Thyroid gland (tissue), 4 donors: ENCODE data around the gene NNT. TPM values are rescaled to one million over a fixed set of nuclear protein-coding genes. Genes with fewer than 3 reads are reported as not detected.
"Not testable (repeated sequence)": the region's sequence is repeated elsewhere in the genome, so short reads cannot be mapped to it uniquely, and the experiment has no call there.

ENCODE experiments used
- DNase-seq, 2 donors: peaks; one replicate each; pipeline ENCODE4 v3.0.0-alpha.2; 2019
- H3K27ac ChIP-seq, 3 donors: fragments of 200-600 bp; sonication (generic); 1 replicate in 2 of 3; 2 replicates in 1 of 3; pipeline ENCODE4 v1.5.1; 2016 to 2019; ENCODE audit warnings: mild to moderate bottlenecking in 1 of 3, moderate library complexity in 1 of 3
- H3K27me3 ChIP-seq: fragments of 200-600 bp; sonication (generic); one replicate; pipeline ENCODE4 v1.5.1; 2019
- H3K36me3 ChIP-seq, 2 donors: fragments of 200-600 bp; sonication (generic); one replicate each; pipeline ENCODE4 v1.5.1; 2016 to 2019
- H3K4me1 ChIP-seq, 2 donors: fragments of 200-600 bp; sonication (generic); one replicate each; pipeline ENCODE4 v1.5.1; 2017 to 2019
- H3K4me3 ChIP-seq, 3 donors: fragments of 200-600 bp; sonication (generic); replicated peaks in 1 of 3; 1 replicate in 2 of 3; 2 replicates in 1 of 3; pipeline ENCODE4 v1.5.1; 2016; ENCODE audit warnings: mild to moderate bottlenecking in 1 of 3
- H3K9me3 ChIP-seq: fragments of 200-600 bp; sonication (generic); one replicate; pipeline ENCODE4 v1.5.1; 2017
- POLR2A ChIP-seq, 2 donors: fragments of 450-650 bp; IDR thresholded peaks; one replicate each; pipeline ENCODE4 v1.6.1; 2017; ENCODE audit warnings: antibody characterized with exemption in 2 of 2, mild to moderate bottlenecking in 2 of 2, moderate library complexity in 1 of 2
- WGBS, 2 donors: methylation state at CpG; one replicate each; pipeline ENCODE4 v1.1.5; 2017; 5-methylcytosine and 5-hydroxymethylcytosine counted together
- intact Hi-C: fragments of 100-400 bp; cut with DNase I; formaldehyde crosslinking; loops from one replicate; pipeline ENCODE4 v1.15.1; 2023
- total RNA-seq, 4 donors: library from RNA; depleted of rRNA; stranded (reverse); fragments of >200 nt; gene quantifications; one replicate each; pipeline ENCODE4 v1.2.3, GENCODE V29; 2016
- TF ChIP-seq, protein P1 (sequence below), 6 experiments: fragments of 200-600 bp in 3 of 6; fragments of 450-650 bp in 3 of 6; sonication (generic) in 3 of 6; IDR thresholded peaks; one replicate each; pipeline ENCODE4 v1.5.1; 2016 to 2019; ENCODE audit warnings: antibody characterized with exemption in 6 of 6, mild to moderate bottlenecking in 2 of 6, inconsistent platforms in 1 of 6, moderate library complexity in 1 of 6

NNT gene
- total RNA-seq, 4 donors from 2014 or later: 95.7 to 125 (median 104) TPM

DNA sequence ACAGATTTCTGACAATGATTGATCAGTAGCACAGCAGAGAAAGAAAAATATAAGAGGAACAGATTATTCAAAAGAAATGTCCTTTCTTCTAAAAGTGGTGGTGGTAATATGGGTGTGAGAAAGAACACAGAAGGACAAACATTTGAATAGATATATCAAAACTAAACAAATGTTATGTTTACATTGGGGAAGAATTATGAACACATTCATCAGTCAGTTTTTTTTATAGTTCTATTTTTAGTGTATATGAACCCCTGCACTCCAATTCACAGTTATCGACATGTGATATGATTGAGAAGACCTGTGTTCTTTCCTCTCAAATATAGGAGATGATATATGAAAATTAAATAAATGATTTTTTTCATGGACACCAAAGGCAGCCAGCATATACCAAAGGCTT is 128.6 kb downstream of the NNT start:
- no peaks in the 10 kb centered on the region for H3K36me3 ChIP-seq
- H3K27me3 ChIP-seq: no peaks in the 10 kb centered on the region
- no peaks in the 10 kb centered on the region for H3K4me1 ChIP-seq
- no peak for DNase-seq
- H3K9me3 ChIP-seq: no peaks in the 10 kb centered on the region
- TF ChIP-seq, protein P1, sequence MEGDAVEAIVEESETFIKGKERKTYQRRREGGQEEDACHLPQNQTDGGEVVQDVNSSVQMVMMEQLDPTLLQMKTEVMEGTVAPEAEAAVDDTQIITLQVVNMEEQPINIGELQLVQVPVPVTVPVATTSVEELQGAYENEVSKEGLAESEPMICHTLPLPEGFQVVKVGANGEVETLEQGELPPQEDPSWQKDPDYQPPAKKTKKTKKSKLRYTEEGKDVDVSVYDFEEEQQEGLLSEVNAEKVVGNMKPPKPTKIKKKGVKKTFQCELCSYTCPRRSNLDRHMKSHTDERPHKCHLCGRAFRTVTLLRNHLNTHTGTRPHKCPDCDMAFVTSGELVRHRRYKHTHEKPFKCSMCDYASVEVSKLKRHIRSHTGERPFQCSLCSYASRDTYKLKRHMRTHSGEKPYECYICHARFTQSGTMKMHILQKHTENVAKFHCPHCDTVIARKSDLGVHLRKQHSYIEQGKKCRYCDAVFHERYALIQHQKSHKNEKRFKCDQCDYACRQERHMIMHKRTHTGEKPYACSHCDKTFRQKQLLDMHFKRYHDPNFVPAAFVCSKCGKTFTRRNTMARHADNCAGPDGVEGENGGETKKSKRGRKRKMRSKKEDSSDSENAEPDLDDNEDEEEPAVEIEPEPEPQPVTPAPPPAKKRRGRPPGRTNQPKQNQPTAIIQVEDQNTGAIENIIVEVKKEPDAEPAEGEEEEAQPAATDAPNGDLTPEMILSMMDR (IDR thresholded peaks at IDR 0.05): no peak
- no peak for TF ChIP-seq POLR2A (IDR thresholded peaks at IDR 0.05)
- H3K27ac ChIP-seq: no peak overlapping the region
- intact Hi-C loops: no loop called here
- 88 to 98% methylated on average over 1 of the region's 1 CpG for WGBS, 2 donors
- H3K4me3 ChIP-seq: no peak overlapping the region

DNA sequence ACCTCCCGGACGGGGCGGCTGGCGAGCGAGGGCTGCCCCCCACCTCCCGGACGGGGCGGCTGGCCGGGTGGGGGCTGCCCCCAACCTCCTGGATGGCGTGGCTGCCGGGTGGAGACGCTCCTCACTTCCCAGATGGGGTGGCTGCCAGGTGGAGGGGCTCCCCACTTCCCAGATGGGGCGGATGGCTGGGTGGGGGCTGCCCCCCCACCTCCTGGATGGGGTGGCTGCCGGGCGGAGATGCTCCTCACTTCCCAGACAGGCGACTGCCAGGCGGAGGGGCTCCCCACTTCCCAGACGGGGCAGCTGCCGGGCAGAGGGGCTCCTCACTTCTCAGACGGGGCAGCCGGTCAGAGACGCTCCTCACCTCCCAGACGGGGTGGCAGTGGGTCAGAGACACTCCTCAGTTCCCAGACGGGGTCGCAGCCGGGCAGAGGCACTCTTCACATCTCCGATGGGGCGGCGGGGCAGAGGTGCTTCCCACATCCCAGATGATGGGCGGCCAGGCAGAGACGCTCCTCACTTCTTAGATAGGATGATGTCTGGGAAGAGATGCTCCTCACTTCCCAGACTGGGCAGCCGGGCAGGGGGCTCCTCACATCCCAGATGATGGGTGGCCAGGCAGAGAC is 143.1 kb downstream of the NNT start:
- H3K4me3 ChIP-seq, H3K9me3 ChIP-seq, H3K36me3 ChIP-seq, intact Hi-C loops, H3K27me3 ChIP-seq, DNase-seq, H3K4me1 ChIP-seq, H3K27ac ChIP-seq: not testable (repeated sequence)
- WGBS, 2 donors: 96 to 100% methylated on average over 5 to 10 of the region's 32 CpGs

DNA sequence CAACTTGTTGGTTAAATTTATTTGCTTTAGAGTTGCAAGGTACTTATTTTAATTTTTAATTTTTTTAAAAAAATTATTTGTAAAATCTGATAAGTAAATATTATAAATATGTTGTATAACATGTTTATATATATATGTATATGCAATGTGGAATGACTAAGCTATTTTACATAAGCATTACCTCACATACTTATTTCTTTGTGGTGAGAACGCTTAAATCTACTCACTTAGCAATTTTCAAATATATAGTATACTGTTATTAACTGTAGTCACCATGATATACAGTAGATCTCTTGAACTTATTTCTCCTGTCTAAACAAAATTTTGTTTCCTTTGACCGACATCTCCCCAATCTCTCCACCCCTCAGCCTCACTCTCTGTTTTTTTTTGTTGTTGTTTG is 147.8 kb downstream of the NNT start:
- intact Hi-C loops: no loop called here
- Histone ChIP-seq H3K9me3 (no peaks in the 10 kb centered on the region), H3K27me3 (no peaks in the 10 kb centered on the region), H3K36me3 (no peaks in the 10 kb centered on the region), H3K4me1 (no peaks in the 10 kb centered on the region), H3K4me3 (no peak overlapping the region), H3K27ac (no peak overlapping the region)
- TF ChIP-seq, protein P1 (IDR thresholded peaks at IDR 0.05): no peak
- no peak for TF ChIP-seq POLR2A (IDR thresholded peaks at IDR 0.05)
- WGBS, 2 donors: 86 to 92% methylated on average over 2 of the region's 2 CpGs
- DNase-seq: no peak

DNA sequence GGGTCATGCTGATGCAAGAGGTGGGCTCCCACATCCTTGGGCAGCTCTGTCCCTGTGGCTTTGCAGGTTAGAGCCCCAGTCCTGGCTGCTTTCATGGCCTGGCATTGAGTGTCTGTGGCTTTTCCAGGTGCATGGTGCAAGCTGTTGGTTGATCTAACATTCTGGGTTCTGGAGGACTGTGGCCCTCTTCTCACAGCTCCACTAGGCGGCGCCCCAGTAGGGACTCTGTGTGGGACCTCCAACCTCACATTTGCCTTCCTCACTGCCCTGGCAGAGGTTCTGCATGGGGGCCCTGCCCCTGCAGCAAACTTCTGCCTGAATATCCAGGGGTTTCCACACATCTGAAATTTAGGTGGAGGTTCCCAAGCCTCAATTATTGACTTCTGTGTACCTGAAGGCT is 150.1 kb downstream of the NNT start:
- Histone ChIP-seq H3K4me3 (no peak overlapping the region), H3K27ac (no peak overlapping the region), H3K4me1 (no peaks in the 10 kb centered on the region), H3K36me3 (no peaks in the 10 kb centered on the region), H3K9me3 (no peaks in the 10 kb centered on the region), H3K27me3 (no peaks in the 10 kb centered on the region)
- intact Hi-C loops: no loop called here
- TF ChIP-seq POLR2A (IDR thresholded peaks at IDR 0.05): no peak
- TF ChIP-seq, protein P1 (IDR thresholded peaks at IDR 0.05): no peak
- no peak for DNase-seq
- 85 to 100% methylated on average over 2 of the region's 2 CpGs for WGBS, 2 donors

Other genes starting within 250 kb of the NNT start
- 10 to 100 TPM; 21.5 to 44.7 (median 32.7) TPM for gene CCL28, start 190.8 kb upstream of the NNT start, total RNA-seq
- 10 to 100 TPM; 24.6 to 40.4 (median 29.2) TPM for gene TMEM267, start 119.3 kb upstream of the NNT start, total RNA-seq
- gene C5orf34, start 88.0 kb upstream of the NNT start, total RNA-seq: 1 to 10 TPM in 3 of 4 donors, under 1 TPM in 1; 0.42 to 2.1 (median 1.6) TPM
- gene PAIP1, start 46.1 kb upstream of the NNT start, total RNA-seq: 100 to 1,000 TPM in 1 of 4 donors, 10 to 100 TPM in 3; 84.5 to 105 (median 98.5) TPM